ENCODE measurements around the gene FOXP2.

DNA sequence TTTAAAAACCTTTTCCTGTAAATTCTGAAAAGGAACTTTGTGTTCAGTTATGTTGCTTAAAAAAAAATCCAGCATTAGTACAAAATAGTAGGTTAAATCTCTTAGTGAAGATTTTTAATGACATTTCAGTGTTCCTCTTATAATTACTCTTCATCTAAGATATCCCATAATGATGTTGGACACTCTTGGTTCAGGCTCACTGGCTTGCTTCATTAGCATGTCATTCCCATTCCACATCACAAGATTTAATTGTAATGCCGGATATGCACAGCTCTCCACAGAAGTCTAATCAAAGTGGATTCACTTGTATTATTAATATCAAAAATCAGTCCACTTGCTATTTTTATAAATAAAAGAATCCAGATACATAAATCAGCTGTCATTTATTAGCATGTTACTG, 327.3 kb downstream of the FOXP2 start:
- TF ChIP-seq, protein P1, sequence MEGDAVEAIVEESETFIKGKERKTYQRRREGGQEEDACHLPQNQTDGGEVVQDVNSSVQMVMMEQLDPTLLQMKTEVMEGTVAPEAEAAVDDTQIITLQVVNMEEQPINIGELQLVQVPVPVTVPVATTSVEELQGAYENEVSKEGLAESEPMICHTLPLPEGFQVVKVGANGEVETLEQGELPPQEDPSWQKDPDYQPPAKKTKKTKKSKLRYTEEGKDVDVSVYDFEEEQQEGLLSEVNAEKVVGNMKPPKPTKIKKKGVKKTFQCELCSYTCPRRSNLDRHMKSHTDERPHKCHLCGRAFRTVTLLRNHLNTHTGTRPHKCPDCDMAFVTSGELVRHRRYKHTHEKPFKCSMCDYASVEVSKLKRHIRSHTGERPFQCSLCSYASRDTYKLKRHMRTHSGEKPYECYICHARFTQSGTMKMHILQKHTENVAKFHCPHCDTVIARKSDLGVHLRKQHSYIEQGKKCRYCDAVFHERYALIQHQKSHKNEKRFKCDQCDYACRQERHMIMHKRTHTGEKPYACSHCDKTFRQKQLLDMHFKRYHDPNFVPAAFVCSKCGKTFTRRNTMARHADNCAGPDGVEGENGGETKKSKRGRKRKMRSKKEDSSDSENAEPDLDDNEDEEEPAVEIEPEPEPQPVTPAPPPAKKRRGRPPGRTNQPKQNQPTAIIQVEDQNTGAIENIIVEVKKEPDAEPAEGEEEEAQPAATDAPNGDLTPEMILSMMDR (conservative IDR thresholded peaks at IDR 0.05; ENCODE audit: low read length): no peak
- TF ChIP-seq EZH2phosphoT487 (IDR thresholded peaks at IDR 0.05; ENCODE audit: borderline replicate concordance): no peak

All from Loucy (cell line).